Dendritic cell treated with granulocyte-macrophage colony-stimulating factor and Interleukin-4, amounts not matched to agents 40 ng/mL and 50 ng/mL, for 4 days (primary cell): ENCODE measurements around the gene CD9.

Experiments used
- H3K27ac Mint-ChIP-seq: one replicate; pipeline ENCODE4 v1.8.0; 2022; ENCODE audit warnings: mild to moderate bottlenecking, mixed read lengths
- H3K27me3 Mint-ChIP-seq: one replicate; pipeline ENCODE4 v1.8.0; 2022; ENCODE audit warnings: mild to moderate bottlenecking, mixed read lengths
- H3K36me3 Mint-ChIP-seq: one replicate; pipeline ENCODE4 v1.8.0; 2022; ENCODE audit warnings: low read depth, mixed read lengths
- H3K4me1 Mint-ChIP-seq: one replicate; pipeline ENCODE4 v1.8.0; 2022; ENCODE audit warnings: low read depth, mixed read lengths
- H3K4me3 Mint-ChIP-seq: one replicate; pipeline ENCODE4 v1.8.0; 2022; ENCODE audit warnings: mild to moderate bottlenecking, moderate library complexity, mixed read lengths
- H3K9me3 Mint-ChIP-seq: one replicate; pipeline ENCODE4 v1.8.0; 2022; ENCODE audit warnings: mixed read lengths
- intact Hi-C: fragments of 100-400 bp; cut with micrococcal nuclease; formaldehyde crosslinking; loops from one replicate; pipeline ENCODE4 v1.15.0; 2022

Gene CD9

DNA sequence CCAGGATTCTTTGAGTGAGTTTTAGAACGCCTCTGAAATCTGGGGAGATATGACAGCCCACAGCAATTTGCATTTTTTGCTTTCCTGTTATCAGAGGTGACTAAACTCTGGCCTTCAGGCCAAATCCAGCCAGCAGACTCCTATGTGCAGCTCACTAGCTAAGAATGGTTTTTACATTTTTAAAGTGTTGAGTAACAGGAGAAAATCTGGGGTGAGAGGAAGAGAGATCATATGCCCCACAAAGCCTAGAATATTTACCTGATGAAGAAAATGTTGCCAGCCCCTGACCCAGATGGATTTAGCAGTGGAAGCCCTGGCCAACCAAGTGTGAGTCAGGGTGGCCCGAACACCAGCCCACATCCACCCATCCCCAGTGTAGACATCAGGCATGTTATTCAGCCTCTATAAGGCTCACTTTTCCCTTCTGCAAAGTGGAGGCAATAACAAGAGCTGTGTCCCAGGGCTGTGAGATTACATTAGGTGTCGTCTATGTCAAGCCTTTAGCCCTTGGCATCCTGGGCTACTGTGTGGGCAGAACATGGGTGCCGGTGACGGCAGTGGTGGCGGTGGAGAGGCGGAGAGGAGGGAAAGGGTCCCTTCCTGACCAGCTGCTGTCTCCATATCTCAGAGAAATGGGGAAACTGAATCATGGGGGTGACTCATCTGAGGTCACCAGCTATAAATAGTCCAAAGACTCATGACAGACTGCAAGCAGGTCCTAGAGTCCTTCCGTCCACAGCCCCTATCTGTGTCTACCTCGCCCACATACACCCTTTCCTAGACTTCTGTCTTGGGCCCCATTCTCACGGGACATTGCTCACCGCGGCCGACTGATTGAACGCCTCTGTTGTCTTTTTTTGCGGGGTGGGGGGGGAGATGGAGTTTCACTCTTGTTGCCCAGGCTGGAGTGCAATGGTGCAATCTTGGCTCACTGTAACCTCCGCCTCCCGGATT, 32.6 kb upstream of the CD9 start:
- H3K9me3 Mint-ChIP-seq, result no peaks in the 10 kb centered on the region
- intact Hi-C loops, result loop anchor here (1.0 kb wide), 1 partner anchor 26 kb away; no protein-coding TSS in a partner anchor
- H3K27ac Mint-ChIP-seq, result peak overlapping the region; percentile 91
- H3K4me1 Mint-ChIP-seq, result peaks cover 60% of the 10 kb centered on the region
- no peaks in the 10 kb centered on the region for H3K36me3 Mint-ChIP-seq
- no peaks in the 10 kb centered on the region for H3K27me3 Mint-ChIP-seq
- H3K4me3 Mint-ChIP-seq, result peak overlapping the region; percentile 39

DNA sequence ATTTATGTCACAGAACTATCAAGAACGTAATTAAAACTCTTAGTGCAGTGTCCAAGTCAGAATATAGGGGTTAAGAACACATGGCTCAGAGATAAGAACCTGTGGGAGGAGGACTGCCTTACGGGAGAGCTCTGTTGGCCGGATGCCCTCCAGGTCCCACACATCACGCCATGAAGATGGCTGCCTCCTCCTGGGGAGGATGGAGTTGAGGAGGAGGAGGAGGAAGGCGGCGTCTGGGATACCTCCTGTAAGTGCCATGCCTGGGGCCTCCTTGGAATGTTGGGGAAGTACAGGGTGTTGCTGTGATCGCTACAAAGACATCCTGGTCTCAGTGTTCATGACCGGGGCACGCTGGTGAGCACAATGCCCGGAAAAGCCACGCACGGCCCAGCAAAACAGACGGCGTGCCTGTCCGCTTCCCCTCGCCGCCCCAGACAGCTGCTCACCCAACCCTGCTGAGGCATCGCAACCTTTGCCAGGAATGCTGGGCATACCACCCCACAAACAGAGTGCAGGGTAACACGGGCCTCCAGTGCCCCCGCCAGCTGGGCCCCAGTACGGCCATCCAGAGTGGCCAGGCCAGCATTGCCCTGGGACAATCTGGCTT, 28.7 kb upstream of the CD9 start:
- H3K4me1 Mint-ChIP-seq, result peaks cover 46% of the 10 kb centered on the region
- no peak overlapping the region for H3K4me3 Mint-ChIP-seq
- no peaks in the 10 kb centered on the region for H3K36me3 Mint-ChIP-seq
- intact Hi-C loops, result no loop called here
- no peaks in the 10 kb centered on the region for H3K27me3 Mint-ChIP-seq
- H3K9me3 Mint-ChIP-seq, result no peaks in the 10 kb centered on the region
- H3K27ac Mint-ChIP-seq, result no peak overlapping the region

DNA sequence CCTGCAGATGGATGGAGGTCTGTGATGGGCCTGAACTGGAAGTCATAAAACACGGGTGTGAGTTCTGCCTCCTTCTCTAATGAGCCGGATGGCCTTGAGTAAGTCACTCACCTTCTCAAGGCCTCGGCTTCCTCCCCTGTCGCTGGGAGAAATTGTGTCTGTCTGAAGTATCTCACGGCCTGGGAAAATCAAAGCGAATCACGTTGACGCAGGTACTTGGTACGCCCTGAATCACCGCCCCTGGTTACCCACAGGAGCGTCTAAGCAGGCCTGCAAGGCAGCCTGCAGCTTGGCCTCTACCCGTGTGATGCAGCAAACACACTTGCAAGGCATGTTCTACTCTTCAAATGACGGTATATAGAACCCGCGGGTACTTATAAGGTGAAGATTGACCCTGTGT, 28.1 kb upstream of the CD9 start:
- H3K27me3 Mint-ChIP-seq, result no peaks in the 10 kb centered on the region
- intact Hi-C loops, result no loop called here

DNA sequence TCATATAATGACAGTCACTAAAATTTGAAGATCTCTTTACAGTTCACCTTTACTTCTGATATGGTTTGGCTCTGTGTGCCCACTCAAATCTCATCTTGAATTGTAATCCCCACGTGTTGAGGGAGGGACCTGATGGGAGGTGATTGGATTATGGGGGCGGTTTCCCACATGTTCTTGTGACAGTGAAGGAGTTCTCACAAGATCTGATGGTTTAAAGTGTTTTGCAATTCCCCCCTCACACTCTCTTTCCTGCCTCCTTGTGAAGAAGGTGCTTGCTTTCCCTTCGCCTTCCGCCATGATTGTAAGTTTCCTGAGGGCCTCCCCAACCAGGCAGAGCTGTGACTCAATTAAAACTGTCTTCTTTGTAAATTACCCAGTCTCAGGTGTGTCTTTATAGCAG, 27.3 kb upstream of the CD9 start:
- no peak overlapping the region for H3K4me3 Mint-ChIP-seq
- H3K27ac Mint-ChIP-seq, result peak overlapping the region; percentile 44
- intact Hi-C loops, result no loop called here
- no peaks in the 10 kb centered on the region for H3K9me3 Mint-ChIP-seq
- peaks cover 33% of the 10 kb centered on the region for H3K4me1 Mint-ChIP-seq
- no peaks in the 10 kb centered on the region for H3K27me3 Mint-ChIP-seq
- no peaks in the 10 kb centered on the region for H3K36me3 Mint-ChIP-seq

More for the DNA sequence above, 28.1 kb upstream of the CD9 start:
- Mint-ChIP-seq H3K4me1 (peaks cover 40% of the 10 kb centered on the region), H3K36me3 (no peaks in the 10 kb centered on the region), H3K4me3 (no peak overlapping the region), H3K27ac (no peak overlapping the region), H3K9me3 (no peaks in the 10 kb centered on the region)

DNA sequence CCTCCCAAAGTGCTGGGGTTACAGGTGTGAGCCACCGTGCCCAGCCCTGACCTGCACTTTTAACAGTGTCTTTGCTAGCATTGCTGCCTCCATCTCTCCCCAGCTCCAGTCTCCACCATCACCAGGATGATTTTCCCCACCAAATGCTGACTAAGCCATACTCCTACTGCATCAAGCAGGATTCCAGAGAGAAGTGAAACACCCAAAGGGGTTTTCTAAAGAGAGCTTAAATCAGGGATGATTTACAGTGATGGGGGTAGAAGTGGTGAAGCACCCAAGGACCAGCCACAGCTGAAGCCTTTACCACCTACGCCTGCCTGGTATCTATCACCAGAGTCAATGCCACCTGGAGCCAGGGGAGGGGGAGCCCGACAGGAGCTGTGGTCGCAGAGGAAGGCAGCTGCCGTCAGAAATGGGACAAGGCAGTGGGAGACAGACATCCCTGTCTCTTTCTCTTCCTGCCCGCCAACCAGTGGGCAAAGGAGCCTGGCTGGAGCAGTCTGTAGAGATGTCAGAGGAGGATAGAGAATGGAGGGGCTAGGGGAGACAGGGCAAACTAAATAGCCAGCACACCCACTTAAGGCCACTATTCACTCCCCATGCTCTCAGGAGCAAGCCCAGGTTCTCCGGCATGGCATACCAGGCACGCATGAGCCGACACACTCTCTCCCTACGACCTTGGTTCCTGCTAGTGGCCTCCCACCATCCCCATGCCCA, 22.4 kb upstream of the CD9 start:
- no peak overlapping the region for H3K4me3 Mint-ChIP-seq
- H3K9me3 Mint-ChIP-seq, result no peaks in the 10 kb centered on the region
- intact Hi-C loops, result no loop called here
- peak overlapping the region; percentile 43 for H3K27ac Mint-ChIP-seq
- no peaks in the 10 kb centered on the region for H3K27me3 Mint-ChIP-seq
- H3K36me3 Mint-ChIP-seq, result no peaks in the 10 kb centered on the region
- peaks cover 4% of the 10 kb centered on the region for H3K4me1 Mint-ChIP-seq

DNA sequence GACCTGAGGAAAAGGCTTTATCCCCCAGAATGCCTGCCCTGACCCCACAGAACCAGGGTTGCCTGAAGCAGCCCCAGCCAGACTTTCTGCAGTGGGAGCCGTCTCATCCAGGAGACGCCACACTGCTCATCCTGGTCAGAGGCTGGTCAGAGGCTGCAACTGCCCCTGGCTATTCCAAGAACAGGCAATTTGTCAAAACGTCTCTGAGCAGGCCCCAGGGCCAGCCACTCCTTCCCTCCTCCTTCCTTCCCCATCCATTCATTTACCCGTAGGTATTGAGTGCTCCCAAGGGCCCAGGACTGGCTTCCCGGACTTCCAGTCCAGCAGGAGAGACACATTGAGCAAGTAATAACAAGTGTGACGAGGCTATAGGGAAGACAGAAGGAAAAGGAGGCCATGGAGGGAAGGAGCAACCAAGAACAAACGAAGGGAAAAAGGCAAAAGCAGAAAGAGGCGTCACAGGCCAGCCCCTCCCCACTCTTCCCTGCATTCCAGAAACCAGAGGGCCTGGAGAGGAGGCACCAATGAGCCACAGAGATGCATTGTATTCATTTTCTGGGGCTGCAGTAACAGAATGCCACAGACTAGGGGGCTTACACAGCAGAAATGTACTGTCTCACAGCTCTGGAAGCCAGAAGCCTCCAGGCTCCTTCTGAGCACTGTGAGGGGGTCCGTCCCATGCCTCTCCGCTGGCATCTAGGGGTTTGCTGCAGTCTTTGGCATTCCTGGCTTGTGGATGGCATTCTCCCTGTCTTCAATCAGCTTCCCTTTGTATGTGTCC, 21.0 kb upstream of the CD9 start:
- Mint-ChIP-seq H3K36me3 (no peaks in the 10 kb centered on the region), H3K27me3 (no peaks in the 10 kb centered on the region), H3K27ac (peak overlapping the region; percentile 43), H3K4me1 (no peaks in the 10 kb centered on the region), H3K4me3 (no peak overlapping the region), H3K9me3 (no peaks in the 10 kb centered on the region)
- intact Hi-C loops, result no loop called here

DNA sequence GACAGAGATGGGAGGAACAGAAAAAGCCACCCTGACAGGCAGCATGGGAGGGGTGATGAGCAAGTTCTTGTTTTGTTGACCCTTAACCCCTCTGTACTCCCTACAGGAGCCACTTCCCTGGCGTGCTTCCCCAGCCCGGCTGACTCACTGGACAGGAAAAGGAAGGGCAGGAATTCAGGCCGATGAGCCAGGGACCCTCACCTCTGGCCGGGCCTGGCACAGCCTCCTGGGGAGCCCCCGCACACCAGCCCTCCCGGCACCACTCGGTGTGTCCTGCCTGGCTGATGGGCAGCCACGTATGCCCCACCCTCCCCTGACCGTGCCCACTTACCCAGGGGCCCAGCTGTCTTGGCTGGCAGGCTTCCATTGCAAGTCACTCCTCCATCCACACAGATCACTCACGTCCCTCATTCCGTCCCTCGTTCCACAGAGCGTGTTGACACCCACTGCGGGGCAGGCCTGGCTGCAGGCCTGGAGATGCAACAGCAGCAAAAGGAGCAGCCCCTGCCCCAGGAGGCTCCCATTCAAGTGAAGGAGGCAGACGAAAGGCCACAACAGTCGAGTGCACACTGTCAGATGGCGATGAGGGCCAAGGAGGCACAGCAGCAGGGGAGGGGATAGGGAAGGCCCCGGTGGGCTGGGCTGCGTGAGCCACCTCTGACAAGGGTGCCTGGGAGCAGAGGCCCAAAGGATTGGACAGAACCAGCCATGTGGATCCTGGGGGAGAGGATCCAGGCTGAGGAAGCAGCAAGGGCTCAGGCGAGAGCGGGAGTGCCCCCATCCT, 19.7 kb upstream of the CD9 start:
- Mint-ChIP-seq H3K9me3 (no peaks in the 10 kb centered on the region), H3K4me3 (no peak overlapping the region), H3K36me3 (no peaks in the 10 kb centered on the region), H3K4me1 (no peaks in the 10 kb centered on the region), H3K27ac (no peak overlapping the region), H3K27me3 (no peaks in the 10 kb centered on the region)
- intact Hi-C loops, result loop anchor here (5.0 kb wide), 1 partner anchor 33 kb away; no protein-coding TSS in a partner anchor

DNA sequence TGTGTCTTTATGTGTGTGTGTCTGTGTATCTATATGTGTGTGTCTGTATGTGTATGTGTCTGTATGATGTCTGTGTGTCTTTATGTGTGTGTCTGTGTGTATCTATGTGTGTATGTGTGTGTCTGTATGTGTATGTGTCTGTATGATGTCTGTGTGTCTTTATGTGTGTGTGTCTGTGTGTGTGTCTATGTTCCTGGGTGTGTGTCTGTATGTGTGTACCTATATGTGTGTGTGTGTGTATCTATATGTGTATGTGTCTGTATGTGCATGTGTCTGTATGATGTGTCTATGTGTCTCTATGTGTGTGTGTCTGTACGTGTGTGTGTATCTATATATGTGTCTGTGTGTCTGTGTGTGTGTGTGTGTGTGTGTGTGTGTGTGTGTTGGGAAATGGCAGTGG, 19.0 kb upstream of the CD9 start:
- no peak overlapping the region for H3K4me3 Mint-ChIP-seq
- H3K4me1 Mint-ChIP-seq, result no peaks in the 10 kb centered on the region
- no peak overlapping the region for H3K27ac Mint-ChIP-seq
- H3K9me3 Mint-ChIP-seq, result no peaks in the 10 kb centered on the region
- H3K27me3 Mint-ChIP-seq, result no peaks in the 10 kb centered on the region
- H3K36me3 Mint-ChIP-seq, result no peaks in the 10 kb centered on the region
- intact Hi-C loops, result loop anchor here (5.0 kb wide), 1 partner anchor 34 kb away; no protein-coding TSS in a partner anchor

DNA sequence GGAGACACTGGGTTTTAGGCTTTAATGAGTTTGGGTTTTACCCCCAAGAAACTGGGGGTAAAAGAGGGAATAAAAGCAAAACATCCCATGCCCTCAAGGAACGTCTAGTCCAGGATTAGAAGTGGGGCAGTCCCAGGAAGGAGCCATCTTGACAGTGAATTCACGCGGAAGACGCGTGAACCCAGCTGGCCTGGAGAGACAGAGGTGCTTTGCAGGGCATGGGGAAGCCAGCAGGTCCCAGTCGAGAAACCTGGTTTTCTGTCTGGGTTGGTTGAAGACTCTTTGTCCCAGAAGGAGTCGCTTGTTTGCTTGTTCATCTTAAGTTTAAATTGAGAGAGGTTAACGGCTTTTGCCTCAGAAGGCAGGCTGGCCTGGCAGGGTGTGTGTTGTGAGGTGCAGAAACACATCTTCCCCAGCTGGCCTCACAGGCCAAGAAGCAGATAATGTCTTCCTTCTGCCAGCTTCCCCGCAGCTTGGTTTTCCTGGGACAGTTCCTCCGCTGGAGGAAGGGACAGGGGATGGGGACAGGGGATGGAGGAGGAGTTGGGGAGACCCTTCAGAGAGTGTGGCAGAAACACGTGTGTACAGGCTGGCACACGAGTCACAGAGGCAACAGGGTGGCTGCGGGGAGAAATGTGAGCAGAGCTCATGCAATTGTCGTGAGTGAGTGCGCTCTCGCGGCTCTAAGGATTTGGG, 18.5 kb upstream of the CD9 start:
- H3K9me3 Mint-ChIP-seq, result no peaks in the 10 kb centered on the region
- H3K27ac Mint-ChIP-seq, result no peak overlapping the region
- intact Hi-C loops, result loop anchor here (5.0 kb wide), 1 partner anchor 34 kb away; no protein-coding TSS in a partner anchor
- no peaks in the 10 kb centered on the region for H3K36me3 Mint-ChIP-seq
- H3K4me1 Mint-ChIP-seq, result no peaks in the 10 kb centered on the region
- H3K27me3 Mint-ChIP-seq, result no peaks in the 10 kb centered on the region
- H3K4me3 Mint-ChIP-seq, result peak overlapping the region; percentile 37

DNA sequence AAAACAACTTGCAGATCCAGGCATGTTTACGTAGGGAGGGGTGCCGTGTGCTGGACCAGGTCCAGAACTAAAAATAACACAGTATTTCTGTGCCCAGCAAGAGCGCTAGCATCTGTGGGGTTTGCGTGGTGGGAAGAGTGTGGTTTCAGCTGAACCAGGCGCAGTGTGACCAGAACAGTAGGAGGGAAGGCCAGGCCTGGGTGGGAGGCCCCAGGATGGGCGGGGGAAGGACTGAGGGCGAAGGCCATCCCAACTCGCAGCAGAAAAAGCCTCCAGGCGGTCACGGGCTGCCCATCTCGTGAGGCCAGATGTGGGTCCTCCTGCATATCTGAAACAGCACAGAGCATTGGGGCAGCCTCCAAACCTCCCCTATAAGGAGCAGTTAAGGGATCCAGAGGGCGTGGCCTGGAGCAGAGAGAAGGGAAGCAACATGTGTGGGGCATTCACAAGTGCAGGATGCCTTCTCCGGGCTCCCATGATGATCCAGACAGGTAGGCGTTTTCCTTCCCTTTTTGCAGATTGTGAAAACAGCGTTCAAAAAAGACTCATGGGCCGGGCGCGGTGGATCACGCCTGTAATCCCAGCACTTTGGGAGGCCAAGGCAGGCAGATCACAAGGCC, 17.8 kb upstream of the CD9 start:
- Mint-ChIP-seq H3K27ac (no peak overlapping the region), H3K27me3 (no peaks in the 10 kb centered on the region), H3K4me3 (peak overlapping the region; percentile 37), H3K36me3 (no peaks in the 10 kb centered on the region), H3K9me3 (no peaks in the 10 kb centered on the region), H3K4me1 (peaks cover 5% of the 10 kb centered on the region)
- intact Hi-C loops, result loop anchor here (5.0 kb wide), 1 partner anchor 35 kb away; no protein-coding TSS in a partner anchor

DNA sequence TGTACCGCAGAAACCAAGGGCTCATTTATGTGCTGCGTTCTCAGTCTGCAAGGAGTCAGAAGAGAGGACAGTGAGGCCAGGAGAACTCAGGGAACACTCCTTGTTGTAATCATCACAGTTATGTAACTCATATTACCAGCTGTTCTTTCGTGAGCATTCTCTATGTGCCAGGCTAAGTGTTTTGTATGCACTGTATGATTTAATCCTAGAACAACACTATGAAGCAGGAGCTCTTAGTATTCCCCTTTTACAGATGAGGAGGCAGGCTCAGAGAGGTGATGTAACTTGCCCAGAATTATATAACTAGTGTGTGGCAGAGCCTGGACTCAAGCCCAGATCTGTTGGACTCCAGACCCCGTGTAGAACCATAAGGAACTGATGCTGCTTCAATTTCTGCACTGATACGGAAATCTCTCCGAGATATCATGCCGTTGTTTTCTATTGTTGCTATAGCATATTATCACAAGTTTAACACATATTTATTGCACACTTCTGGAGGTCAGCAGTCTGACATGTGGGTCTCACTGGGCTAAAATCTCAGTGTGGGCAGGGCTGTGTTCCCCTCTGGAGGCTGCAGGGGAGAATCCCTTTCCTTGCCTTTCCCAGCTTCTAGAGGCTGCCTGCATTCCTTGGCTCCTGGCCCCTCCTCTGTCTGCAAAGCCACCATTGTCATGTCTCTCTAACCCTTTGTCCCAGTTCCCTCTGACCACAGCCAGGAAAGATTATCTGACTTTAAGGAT, 16.3 kb upstream of the CD9 start:
- Mint-ChIP-seq H3K27ac (no peak overlapping the region), H3K36me3 (no peaks in the 10 kb centered on the region), H3K4me3 (no peak overlapping the region)

More for the DNA sequence above, 16.3 kb upstream of the CD9 start:
- peaks cover 5% of the 10 kb centered on the region for H3K27me3 Mint-ChIP-seq
- H3K9me3 Mint-ChIP-seq, result no peaks in the 10 kb centered on the region
- intact Hi-C loops, result loop anchor here (5.0 kb wide), 1 partner anchor 37 kb away; no protein-coding TSS in a partner anchor
- peaks cover 6% of the 10 kb centered on the region for H3K4me1 Mint-ChIP-seq
